MM.1S (cell line): ENCODE results near the gene CDC20.
"Not testable (repeated sequence)": the region's sequence is repeated elsewhere in the genome, so short reads cannot be mapped to it uniquely, and the experiment has no call there.

Experiments used
- DNase-seq: peaks from one replicate; pipeline ENCODE4 v3.0.0-alpha.2; 2015
- H2AFZ ChIP-seq: fragments of 300-600 bp; sonication (generic); 2 replicates; pipeline ENCODE4 v1.6.0; 2016; ENCODE audit warnings: antibody characterized with exemption, low read length
- H3F3A ChIP-seq: fragments of 300-600 bp; sonication (generic); 2 replicates; pipeline ENCODE4 v1.6.1; 2016; ENCODE audit warnings: mild to moderate bottlenecking, antibody characterized with exemption, low read length, moderate library complexity, mixed read lengths; ENCODE audit not compliant: insufficient read depth
- H3K27ac ChIP-seq: fragments of 300-600 bp; sonication (generic); 2 replicates; pipeline ENCODE4 v1.5.1; 2016; ENCODE audit warnings: mild to moderate bottlenecking, low read length
- H3K27me3 ChIP-seq: fragments of 300-600 bp; sonication (generic); replicated peaks from 2 replicates; pipeline ENCODE4 v1.6.0; 2016; ENCODE audit warnings: low read length; ENCODE audit not compliant: insufficient read depth
- H3K36me3 ChIP-seq: fragments of 300-600 bp; sonication (generic); replicated peaks from 2 replicates; pipeline ENCODE4 v1.6.1; 2016; ENCODE audit warnings: mild to moderate bottlenecking, low read length, mixed read lengths; ENCODE audit not compliant: insufficient read depth
- H3K4me1 ChIP-seq: fragments of 300-600 bp; sonication (generic); 2 replicates; pipeline ENCODE4 v1.6.1; 2016; ENCODE audit warnings: low read length, mixed read lengths
- H3K4me2 ChIP-seq: fragments of 300-600 bp; sonication (generic); 2 replicates; pipeline ENCODE4 v1.6.0; 2016; ENCODE audit warnings: low read depth, low read length
- H3K4me3 ChIP-seq: fragments of 300-600 bp; sonication (generic); 2 replicates; pipeline ENCODE4 v1.5.1; 2016; ENCODE audit warnings: low read length, mixed read lengths
- H3K79me2 ChIP-seq: fragments of 300-600 bp; sonication (generic); 2 replicates; pipeline ENCODE4 v1.6.1; 2016; ENCODE audit warnings: mixed run types, low read length, mixed read lengths
- H3K9ac ChIP-seq: fragments of 300-600 bp; sonication (generic); 2 replicates; pipeline ENCODE4 v1.6.1; 2016; ENCODE audit warnings: low read length, mixed read lengths
- H3K9me2 ChIP-seq: fragments of 300-600 bp; sonication (generic); replicated peaks from 2 replicates; pipeline ENCODE4 v1.6.1; 2016; ENCODE audit warnings: mild to moderate bottlenecking, low read length, mixed read lengths; ENCODE audit not compliant: insufficient read depth
- H3K9me3 ChIP-seq: fragments of 300-600 bp; sonication (generic); replicated peaks from 2 replicates; pipeline ENCODE4 v1.6.1; 2016; ENCODE audit warnings: mild to moderate bottlenecking, low read length, mixed read lengths; ENCODE audit not compliant: insufficient read depth
- H4K20me1 ChIP-seq: fragments of 300-600 bp; sonication (generic); 2 replicates; pipeline ENCODE4 v1.6.1; 2016; ENCODE audit warnings: mild to moderate bottlenecking, low read length, moderate library complexity, mixed read lengths; ENCODE audit not compliant: insufficient read depth
- EZH2 ChIP-seq: fragments of 300-600 bp; sonication (generic); optimal IDR thresholded peaks from 2 replicates; pipeline ENCODE3; 2017; ENCODE audit warnings: low read depth, mild to moderate bottlenecking, antibody characterized with exemption, low read length, mixed read lengths
- EZH2phosphoT487 ChIP-seq: fragments of 300-600 bp; sonication (generic); IDR thresholded peaks from 2 replicates; pipeline ENCODE4 v1.6.1; 2018; ENCODE audit warnings: antibody characterized with exemption, low read length
- TF ChIP-seq, protein P1 (sequence below): fragments of 300-600 bp; sonication (generic); IDR thresholded peaks from 2 replicates; pipeline ENCODE4 v1.5.1; 2016; ENCODE audit warnings: antibody characterized with exemption, low read length, mixed read lengths

The CDC20 gene

DNA sequence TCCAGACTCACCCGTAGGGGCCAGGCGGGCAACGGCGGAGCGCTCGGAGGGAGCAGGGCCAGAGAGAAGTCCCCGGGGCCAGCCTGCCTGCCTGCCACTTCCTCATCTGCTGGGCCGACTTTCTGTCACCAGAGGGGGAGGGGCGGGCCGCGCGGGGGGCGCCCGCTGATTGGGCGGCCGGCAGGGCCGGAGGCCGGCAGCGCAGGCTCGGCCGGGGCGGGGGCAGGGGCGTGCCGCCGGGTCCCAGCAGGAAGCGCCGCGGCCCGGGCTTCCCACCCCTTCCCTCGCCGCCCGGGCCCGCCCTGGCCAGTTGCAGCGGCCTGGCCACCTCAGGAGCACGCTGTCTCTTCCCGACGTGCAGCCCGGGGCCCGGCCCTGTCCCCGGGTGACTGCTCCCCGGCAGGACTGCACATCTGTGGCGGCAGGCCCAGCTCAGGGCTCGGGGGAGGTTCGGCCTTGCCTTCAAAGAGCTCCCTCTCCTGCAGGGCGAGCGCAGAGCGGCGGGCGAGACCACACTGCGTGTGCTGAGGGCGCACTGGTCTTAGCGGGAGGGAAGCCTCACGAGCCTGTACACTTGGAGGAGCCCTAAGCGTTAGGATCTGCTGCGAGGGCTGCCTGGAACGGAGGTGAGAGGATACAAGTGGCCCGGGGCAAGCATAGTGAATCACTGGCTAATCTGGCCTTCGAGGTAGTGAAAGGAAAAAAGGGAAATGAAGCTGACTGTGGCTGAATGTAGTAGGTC is 9.3 kb downstream of the CDC20 start, which contains the start of gene ELOVL1:
ELOVL1 (minus strand) TSS at position 108 of the 742 bp plus-strand sequence. CDS start 2,402 bp downstream, outside the sequence.
- no peaks in the 10 kb centered on the region for H3K9me3 ChIP-seq
- H3K4me3 ChIP-seq: peak within 1 kb of the TSS; percentile 88
- no peaks in the 10 kb centered on the region for H3K9me2 ChIP-seq
- no peaks in the 10 kb centered on the region for H4K20me1 ChIP-seq
- peak; percentile 92 for DNase-seq
- peak within 1 kb of the TSS; percentile 76 for H3K27ac ChIP-seq
- H3K36me3 ChIP-seq: no peaks in the 10 kb centered on the region
- H3K4me1 ChIP-seq: peaks cover 12% of the 10 kb centered on the region
- TF ChIP-seq EZH2: no peak
- no peak for TF ChIP-seq EZH2phosphoT487
- TF ChIP-seq, protein P1, sequence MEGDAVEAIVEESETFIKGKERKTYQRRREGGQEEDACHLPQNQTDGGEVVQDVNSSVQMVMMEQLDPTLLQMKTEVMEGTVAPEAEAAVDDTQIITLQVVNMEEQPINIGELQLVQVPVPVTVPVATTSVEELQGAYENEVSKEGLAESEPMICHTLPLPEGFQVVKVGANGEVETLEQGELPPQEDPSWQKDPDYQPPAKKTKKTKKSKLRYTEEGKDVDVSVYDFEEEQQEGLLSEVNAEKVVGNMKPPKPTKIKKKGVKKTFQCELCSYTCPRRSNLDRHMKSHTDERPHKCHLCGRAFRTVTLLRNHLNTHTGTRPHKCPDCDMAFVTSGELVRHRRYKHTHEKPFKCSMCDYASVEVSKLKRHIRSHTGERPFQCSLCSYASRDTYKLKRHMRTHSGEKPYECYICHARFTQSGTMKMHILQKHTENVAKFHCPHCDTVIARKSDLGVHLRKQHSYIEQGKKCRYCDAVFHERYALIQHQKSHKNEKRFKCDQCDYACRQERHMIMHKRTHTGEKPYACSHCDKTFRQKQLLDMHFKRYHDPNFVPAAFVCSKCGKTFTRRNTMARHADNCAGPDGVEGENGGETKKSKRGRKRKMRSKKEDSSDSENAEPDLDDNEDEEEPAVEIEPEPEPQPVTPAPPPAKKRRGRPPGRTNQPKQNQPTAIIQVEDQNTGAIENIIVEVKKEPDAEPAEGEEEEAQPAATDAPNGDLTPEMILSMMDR: peak; percentile 36
- H3F3A ChIP-seq: peaks cover 27% of the 10 kb centered on the region
- H2AFZ ChIP-seq: peak within 1 kb of the TSS; percentile 80
- peak within 1 kb of the TSS; percentile 99 for H3K4me2 ChIP-seq
- H3K27me3 ChIP-seq: no peaks in the 10 kb centered on the region
- peak within 1 kb of the TSS; percentile 87 for H3K9ac ChIP-seq
- peaks cover 37% of the 10 kb centered on the region for H3K79me2 ChIP-seq

DNA sequence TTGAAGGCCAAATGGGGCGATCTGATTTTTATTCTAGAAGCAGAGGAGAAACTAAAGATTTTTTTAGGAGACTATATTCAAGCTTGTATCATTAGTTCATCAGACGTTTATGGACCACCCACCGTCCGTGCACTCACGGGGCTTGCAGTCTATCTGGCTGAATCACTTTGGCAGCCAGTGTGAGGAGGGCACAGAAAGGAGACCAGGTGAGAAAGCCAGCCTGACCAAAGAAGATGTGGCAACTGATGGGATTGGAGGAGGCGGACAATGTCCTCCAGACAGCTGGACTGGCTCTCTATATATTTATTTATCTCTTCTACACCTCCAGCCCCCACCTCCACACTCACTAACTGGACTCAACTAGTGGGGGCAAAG is 9.9 kb downstream of the CDC20 start:
- H3K9me2 ChIP-seq: no peaks in the 10 kb centered on the region
- peaks cover 37% of the 10 kb centered on the region for H3K79me2 ChIP-seq
- peak overlapping the region; percentile 90 for H3K4me2 ChIP-seq
- no peaks in the 10 kb centered on the region for H3K27me3 ChIP-seq
- H3K4me3 ChIP-seq: peak overlapping the region; percentile 84
- no peak for TF ChIP-seq EZH2phosphoT487
- no peaks in the 10 kb centered on the region for H3K9me3 ChIP-seq
- peak overlapping the region; percentile 75 for H3K9ac ChIP-seq
- H4K20me1 ChIP-seq: no peaks in the 10 kb centered on the region
- peaks cover 21% of the 10 kb centered on the region for H3F3A ChIP-seq
- H2AFZ ChIP-seq: peak overlapping the region; percentile 80
- H3K27ac ChIP-seq: peak overlapping the region; percentile 76; the same call in 1 of the 2 replicates
- peaks cover 12% of the 10 kb centered on the region for H3K4me1 ChIP-seq
- no peaks in the 10 kb centered on the region for H3K36me3 ChIP-seq
- DNase-seq: no peak

DNA sequence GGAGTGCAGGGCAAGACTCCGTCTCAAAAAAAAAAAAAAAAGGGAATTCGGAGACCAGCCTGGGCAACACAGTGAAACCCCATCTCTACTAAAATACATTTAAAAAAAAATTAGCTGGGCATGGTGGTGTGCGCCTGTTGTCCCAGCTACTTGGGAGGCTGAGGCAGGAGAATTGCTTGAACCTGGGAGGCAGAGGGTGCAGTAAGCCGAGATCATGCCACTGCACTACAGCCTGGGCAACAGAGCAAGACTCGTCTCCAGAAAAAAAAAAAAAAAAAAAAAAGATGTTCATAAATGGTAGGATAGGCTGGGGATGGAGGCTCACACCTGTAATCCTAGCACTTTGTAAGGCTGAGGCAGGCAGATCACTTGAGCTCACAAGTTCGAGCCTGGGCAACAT is 11.0 kb downstream of the CDC20 start:
- H3K27me3 ChIP-seq, H3K9me3 ChIP-seq, DNase-seq, H2AFZ ChIP-seq, H4K20me1 ChIP-seq, H3K4me2 ChIP-seq, H3K36me3 ChIP-seq, H3K9me2 ChIP-seq, H3F3A ChIP-seq, H3K9ac ChIP-seq, H3K27ac ChIP-seq, H3K4me3 ChIP-seq: not testable (repeated sequence)
- Histone ChIP-seq H3K4me1 (peaks cover 12% of the 10 kb centered on the region), H3K79me2 (peaks cover 34% of the 10 kb centered on the region)

DNA sequence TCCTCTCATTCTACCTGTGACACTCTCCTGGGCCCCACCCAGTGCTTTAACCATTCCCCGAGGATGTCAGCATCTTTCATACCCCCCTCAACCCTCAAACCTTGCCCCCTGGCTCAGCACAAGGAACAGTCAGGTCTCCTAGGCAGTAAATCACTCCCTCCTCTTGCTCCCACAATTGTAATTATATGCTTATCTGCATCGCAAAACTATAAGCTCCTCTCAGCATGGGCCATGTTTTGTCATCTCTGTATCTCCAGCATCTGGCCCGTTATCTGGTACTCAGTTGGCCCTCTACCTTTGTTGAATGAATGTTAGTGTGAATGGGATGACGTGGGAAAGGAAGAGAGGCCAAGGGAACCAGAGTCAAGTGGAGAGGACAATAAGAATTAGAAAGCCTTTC is 11.8 kb downstream of the CDC20 start:
- Histone ChIP-seq H3K36me3 (no peaks in the 10 kb centered on the region), H3K4me3 (no peak overlapping the region), H3K4me1 (peaks cover 12% of the 10 kb centered on the region)

More for the DNA sequence above, 11.8 kb downstream of the CDC20 start:
- Histone ChIP-seq H3K9me3 (no peaks in the 10 kb centered on the region), H4K20me1 (no peaks in the 10 kb centered on the region), H3K9me2 (no peaks in the 10 kb centered on the region), H3K9ac (no peak overlapping the region), H3K27me3 (no peaks in the 10 kb centered on the region), H3K4me2 (no peak overlapping the region), H3K27ac (no peak overlapping the region), H3K79me2 (peaks cover 27% of the 10 kb centered on the region), H2AFZ (no peak overlapping the region), H3F3A (peaks cover 6% of the 10 kb centered on the region; the same call in 1 of the 2 replicates)
- no peak for DNase-seq
- TF ChIP-seq EZH2phosphoT487 (no peak), EZH2 (no peak)
- TF ChIP-seq, protein P1: no peak
